Kasumi-1 (cell line): ENCODE measurements around the gene KRIT1.

ENCODE experiments used
- DNase-seq, 2 experiments: peaks; one replicate each; lab custom pipeline; 2025; lab: John Stamatoyannopoulos, UW

Gene KRIT1

GRCh38 chr7:92150450-92151017 is 95.2 kb downstream of the KRIT1 start:
- no peak for DNase-seq

GRCh38 chr7:92149736-92150239 is 95.9 kb downstream of the KRIT1 start:
- DNase-seq = no peak
